GM23338 (cell line): ENCODE measurements around the gene NRIP3.

ENCODE experiments used
- CREB1 ChIP-seq: fragments of 250-450 bp; sonication (Bioruptor Pico); IDR thresholded peaks from 2 replicates; pipeline ENCODE4 v1.5.0; 2020; ENCODE audit warnings: low read depth, mild to moderate bottlenecking, moderate library complexity
- CTCF ChIP-seq, 2 experiments: fragments of 200-600 bp in 1 of 2; sonication (generic) in 1 of 2; conservative IDR thresholded peaks; 2 replicates each; pipeline versions ENCODE4 v1.5.1 to v1.6.1; 2016 to 2017; ENCODE audit warnings: antibody characterized with exemption in 2 of 2, low read depth in 2 of 2, mild to moderate bottlenecking in 2 of 2, moderate library complexity in 1 of 2
- EZH2 ChIP-seq: fragments of 200-600 bp; sonication (generic); IDR thresholded peaks from one replicate; pipeline ENCODE4 v1.8.0; 2017; ENCODE audit warnings: antibody characterized with exemption, mild to moderate bottlenecking, low read depth; ENCODE audit not compliant: unreplicated experiment
- POLR2AphosphoS5 ChIP-seq: IDR thresholded peaks from 2 replicates; pipeline ENCODE4 v1.6.1; 2016; ENCODE audit warnings: antibody characterized with exemption, low read depth
- REST ChIP-seq: IDR thresholded peaks from one replicate; pipeline ENCODE4 v1.6.1; 2018; ENCODE audit warnings: antibody characterized with exemption; ENCODE audit not compliant: unreplicated experiment
- STAT1 ChIP-seq: IDR thresholded peaks from one replicate; pipeline ENCODE4 v1.6.1; 2016; ENCODE audit warnings: antibody characterized with exemption; ENCODE audit not compliant: unreplicated experiment

DNA sequence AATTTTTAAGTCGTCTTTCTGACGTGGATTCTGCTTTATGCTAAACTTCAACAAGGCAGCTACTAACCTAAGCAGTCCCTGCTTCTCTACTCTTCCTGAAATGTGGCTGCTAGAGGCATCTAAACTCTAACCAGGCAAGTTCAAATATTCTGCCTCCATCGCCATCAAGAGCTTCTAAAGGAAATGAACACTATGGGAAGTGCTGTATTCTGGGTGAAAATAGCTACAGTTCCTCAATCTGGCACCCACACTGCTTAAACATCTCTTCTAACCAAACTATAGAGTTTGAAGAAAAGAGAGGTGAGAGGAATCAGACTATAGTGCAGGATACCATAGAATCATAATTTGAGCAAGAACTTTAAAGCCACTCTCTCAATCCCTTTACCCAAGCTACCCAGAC is 6.3 kb downstream of the NRIP3 start:
- TF ChIP-seq CTCF (conservative IDR thresholded peaks at IDR 0.05; ENCODE audit: low read depth in 2 of 2) (no peak), CREB1 (no peak), REST (no peak), EZH2 (no peak), POLR2AphosphoS5 (no peak), STAT1 (no peak)
